IPS DF 19.7 (cell line): ENCODE data around the gene APRT.
"Not testable (repeated sequence)": the region's sequence is repeated elsewhere in the genome, so short reads cannot be mapped to it uniquely, and the experiment has no call there.

Experiments used
- DNase-seq: peaks from one replicate; pipeline ENCODE4 v3.0.0-alpha.2; 2013; ENCODE audit warnings: low read depth, low spot score

Gene APRT

DNA sequence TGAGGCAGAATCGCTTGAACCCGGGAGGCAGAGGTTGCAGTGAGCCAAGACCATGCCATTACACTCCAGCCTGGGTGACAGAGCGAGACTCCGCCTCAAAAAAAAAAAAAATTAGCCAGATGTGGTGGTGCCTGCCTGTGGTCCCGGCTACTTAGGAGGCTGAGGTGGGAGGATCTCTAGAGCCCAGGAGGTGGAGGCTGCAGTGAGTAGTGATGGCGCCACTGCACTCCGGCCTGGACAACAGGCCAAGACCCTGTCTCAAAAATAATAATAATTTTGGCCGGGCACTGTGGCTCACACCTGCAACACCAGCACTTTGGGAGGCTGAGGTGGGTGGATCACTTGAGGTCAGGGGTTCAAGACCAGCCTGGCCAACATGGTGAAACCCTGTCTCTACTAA is 23.0 kb downstream of the APRT start:
- DNase-seq, result not testable (repeated sequence)

GRCh38 chr16:88787579-88788314 is 24.0 kb downstream of the APRT start:
- DNase-seq, result no peak

DNA sequence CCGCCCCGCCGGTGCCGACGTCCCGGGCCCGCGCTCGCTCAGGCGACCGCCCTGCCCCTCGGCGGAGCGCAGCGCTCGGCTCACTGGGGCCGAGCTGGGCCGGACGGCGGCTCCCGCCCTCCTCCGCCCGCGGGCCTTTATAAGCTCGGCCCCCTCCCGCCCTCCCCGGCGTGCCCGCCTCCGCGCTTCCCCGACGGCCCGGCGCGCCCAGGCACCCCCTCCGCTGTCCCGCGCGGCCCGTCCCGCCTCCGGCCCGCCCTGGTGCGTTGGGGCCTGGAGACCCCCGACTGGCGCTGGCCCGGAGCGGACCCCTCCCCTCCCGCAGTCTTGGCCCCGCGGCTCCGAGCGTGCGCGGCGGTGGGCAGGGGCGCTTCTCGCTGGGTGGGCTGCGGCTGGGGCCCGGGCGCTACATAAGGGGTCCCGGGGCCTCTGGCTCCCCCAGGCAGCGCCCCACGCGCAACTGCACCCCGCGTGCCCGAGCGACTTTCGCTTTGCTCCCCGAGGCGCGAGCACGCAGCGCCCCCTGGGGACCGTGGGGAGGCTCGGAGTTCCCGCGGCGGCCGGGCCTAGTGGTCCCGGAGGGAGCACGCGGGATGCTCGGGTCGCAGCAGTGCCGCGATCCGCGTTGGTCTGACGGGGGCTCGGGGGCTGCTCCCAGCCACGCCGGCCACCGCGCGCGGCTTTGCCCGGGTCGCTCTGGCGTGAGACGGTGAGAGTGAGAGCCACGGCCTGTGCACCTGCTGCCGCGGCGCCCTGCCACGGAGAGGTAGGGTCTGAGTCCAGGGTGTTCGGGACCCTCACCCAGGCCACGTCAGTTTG is 26.4 kb downstream of the APRT start, which contains the start of gene PIEZO1:
Gene PIEZO1, minus strand, starts transcription at position 115 of the 819 bp plus-strand sequence. CDS start 256 bp downstream, outside the sequence.
- no peak for DNase-seq

GRCh38 chr16:88784856-88785105 is 26.9 kb downstream of the APRT start:
- no peak for DNase-seq

DNA sequence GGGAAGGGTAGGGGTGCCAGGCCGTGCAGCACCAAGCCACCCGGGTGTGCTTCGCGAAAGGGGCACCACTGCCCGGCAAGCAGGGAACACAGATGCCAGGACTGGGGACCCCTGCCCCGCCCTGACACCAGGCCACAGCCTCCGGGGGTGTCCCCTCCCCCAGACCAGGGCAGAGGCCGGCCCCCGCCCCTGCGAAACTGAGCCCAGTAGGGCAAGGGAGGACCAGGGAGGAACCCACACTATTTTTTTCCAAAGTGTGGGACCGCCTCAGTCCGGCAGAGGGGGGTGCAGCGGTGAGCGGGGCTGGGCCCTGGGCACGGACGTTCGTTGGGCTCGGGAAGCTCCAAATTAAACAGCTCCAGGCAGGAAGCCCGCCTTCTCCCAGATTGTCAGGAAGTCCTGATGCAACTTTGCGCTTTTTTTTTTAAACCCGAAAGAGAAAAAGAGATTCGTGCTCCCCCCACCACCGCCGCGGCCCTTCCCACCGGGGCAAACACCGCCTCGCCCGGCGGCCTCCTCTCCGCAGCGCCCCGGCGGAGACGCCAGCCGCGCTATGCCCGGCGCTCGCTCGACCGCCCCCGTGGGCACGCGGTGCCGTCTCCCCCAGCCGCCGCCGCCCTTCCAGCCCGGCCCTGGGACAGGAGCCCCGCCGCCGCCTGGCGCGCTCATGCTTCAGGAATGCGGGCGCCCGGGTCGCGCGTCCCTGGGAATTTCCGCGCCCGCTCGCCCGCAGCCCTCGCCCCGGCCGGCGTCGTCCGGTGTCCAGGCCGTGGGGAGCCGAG is 27.5 kb downstream of the APRT start:
- no peak for DNase-seq

DNA sequence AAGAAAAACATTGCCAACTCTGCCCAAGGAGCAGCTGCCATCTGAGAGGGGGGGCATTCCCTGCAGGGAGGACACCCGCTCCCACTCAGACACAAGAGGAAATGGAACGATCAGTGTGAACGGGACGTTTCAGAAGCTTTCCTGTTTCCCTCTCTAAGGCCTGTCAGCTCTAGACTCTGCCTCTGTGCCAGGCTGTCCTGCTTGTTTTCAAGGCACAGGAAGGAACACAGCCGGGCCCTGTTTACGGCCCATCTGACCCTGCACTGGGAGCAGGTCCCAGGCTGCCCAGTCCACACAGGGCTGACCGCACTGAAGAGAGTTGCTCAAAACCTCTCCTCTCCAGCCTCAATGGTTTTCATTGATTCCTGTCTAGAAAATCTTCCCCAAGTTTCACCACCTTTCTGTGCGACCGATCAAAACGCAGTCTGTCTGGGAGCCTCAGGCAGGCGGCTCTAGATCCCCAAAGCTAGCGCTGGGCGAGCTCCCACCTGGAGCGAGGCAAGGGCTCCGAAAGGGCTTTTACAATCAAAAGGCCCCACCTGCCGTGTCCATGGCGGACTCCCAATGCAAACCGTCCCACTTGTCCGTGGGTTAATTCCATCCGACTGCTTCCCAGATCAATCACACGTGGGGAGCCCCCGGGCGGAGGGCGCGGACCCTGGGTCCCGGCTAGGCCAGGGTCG is 28.2 kb downstream of the APRT start:
- no peak for DNase-seq

DNA sequence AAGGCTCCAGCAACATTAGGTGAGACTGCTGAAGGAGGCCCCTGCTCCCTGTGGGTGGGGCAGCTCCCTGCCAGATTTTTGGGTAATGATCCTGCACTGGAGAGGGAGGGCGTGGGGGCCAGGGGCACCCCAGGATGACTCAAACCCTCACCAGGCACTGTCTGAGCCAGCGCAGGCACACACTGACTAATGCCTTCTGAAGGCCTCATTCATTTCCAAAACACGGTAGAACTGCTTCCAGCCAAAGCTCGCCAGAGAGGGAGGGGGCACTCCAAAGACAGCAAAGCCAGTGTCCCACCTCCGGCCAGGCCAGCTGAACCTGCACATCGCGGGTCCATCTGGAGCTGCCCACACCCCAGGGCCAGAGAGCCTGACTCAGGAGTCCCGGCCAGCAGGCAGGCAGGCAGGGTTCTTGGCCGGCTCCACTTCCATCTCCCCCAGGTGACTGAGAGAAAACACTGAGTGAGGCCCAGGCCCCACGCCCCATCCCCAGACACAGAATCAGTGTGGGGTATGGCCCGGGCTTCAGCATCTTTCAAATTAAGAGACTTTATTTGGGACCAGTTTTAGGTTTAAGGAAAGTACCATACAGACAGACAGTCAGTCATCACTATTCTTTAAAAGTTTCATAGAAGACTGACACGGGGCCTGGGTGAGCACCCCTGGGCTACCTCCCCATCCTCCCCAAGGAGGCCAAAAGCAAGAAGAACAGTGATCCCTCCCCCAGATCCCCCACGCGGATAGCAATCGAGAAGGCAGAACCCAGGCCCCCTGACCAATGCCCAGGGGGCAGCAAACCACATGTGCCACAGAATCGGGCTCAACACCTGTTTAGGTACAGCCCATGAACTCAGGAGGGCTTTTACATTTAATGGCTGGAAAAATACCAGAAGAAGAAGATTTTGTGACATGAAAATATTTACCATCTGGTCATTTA is 29.0 kb downstream of the APRT start:
- DNase-seq, result no peak

GRCh38 chr16:88781140-88782077 is 30.3 kb downstream of the APRT start:
- no peak for DNase-seq

GRCh38 chr16:88780142-88781062 is 31.3 kb downstream of the APRT start:
- no peak for DNase-seq

DNA sequence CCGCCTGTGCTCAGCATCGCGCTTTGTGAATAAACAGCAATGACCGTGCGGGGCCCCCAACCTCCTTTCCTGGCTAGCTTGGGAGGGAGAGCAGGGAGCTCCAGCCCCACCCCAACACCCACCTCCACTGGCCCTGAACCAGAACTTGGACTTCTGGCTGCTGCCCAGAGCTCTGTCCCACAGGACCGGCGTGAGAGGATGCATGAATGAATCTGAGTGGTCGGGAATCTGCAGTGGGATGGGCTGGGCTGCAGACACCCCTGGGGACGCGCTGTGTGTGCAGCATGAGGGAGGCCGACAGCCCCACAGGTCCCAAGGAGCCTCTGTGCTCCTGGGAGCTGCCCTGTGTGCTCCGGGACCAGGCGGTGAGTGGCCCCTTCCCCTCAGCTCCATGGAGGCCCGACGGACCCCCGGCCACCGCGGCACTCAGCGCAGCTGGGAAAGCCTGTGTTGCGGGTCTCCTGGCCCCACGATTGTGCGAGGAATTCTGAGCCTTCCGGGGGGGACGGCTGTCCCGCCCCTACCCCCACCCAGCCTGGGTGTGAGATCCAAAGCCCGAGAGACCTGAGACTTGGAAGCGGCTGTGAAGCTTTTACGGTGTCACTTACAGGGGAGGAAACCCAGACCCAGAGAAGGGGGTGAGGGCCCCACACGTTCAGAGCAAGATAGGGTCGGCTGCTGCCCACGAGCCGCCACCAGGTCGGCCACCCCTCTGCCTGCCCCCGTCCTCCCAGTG is 32.2 kb downstream of the APRT start:
- no peak for DNase-seq

GRCh38 chr16:88778541-88779065 is 33.1 kb downstream of the APRT start:
- DNase-seq, result no peak

GRCh38 chr16:88778271-88778525 is 33.5 kb downstream of the APRT start:
- no peak for DNase-seq

- no peak for DNase-seq
Measured at GRCh38 chr16:88777471-88778270, 34.1 kb downstream of the APRT start.

- no peak for DNase-seq
Measured at GRCh38 chr16:88775825-88776224, 35.9 kb downstream of the APRT start.

- no peak for DNase-seq
Measured at GRCh38 chr16:88774544-88775393, 37.0 kb downstream of the APRT start.

DNA sequence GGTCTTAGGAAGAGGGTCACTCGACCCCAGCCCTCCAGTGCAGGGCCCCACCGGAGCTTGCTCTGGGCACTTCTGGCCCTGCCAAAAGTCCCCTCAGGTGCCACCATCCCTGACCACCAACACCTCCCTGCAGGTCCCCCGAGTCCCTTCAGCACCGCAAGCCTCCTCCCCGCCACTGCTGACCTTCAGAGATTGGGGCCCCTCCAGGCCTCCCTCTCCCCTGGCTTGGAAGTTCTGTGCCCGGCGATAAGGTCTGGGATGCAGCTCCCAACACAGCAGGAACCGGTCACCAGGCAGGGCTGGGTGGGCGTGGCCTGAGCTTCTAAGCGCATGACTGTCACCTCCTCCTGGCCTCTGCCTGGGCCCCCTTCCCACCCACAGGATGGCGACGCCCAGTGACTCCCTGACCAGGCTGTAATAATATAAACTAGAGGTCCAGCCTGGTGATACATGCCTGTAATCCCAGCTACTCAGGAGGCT is 37.9 kb downstream of the APRT start:
- DNase-seq, result no peak
